GM18873 (cell line): ENCODE data around the gene WDR75.
"Not testable (repeated sequence)": the region's sequence is repeated elsewhere in the genome, so short reads cannot be mapped to it uniquely, and the experiment has no call there.

Experiments used
- ATAC-seq: cut with Tn5 transposase; IDR thresholded peaks from one replicate; pipeline ENCODE4 v1.9.1; 2021; ENCODE audit warnings: mild to moderate bottlenecking, moderate library complexity, moderate number of reproducible peaks; ENCODE audit not compliant: unreplicated experiment, low FRiP score

The WDR75 gene

DNA sequence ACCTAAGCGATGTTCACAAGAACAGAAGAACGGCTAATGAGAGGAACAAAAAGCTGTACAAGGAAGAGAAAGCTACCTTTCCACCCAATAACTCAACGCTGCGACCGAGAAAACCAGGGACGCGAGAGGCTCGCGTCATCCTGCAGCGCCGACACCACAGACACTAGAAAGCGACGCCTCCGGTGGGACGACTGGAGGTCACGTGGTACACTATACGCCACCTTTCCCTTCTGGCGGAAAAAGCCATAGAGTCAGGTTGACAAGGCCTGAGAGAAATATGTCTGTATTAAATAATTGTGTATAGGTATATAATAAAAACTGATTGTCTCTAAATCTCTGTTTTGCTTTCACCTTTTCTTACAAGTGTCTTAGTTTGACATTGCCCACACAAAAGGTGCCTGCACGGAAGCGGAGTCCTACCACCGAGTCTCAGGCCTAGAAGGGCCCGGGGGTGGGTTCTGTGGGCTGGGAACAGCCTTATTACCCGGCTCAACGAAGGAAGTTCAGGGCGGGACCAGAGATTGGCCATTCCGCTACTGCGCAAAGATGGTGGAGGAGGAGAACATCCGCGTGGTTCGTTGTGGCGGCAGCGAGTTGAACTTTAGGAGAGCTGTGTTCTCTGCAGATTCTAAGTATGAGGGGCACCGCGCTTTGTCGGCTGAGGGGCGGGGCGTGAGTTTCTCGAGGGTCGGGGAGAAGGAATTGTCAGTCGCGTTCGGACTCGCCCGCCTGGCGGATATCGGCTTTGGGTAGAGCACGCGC lies at the start of gene WDR75:
TSS of gene WDR75 (plus strand) at position 528 of the 762 bp plus-strand sequence. CDS start at position 547, 19 bp downstream.
- ATAC-seq = peak; percentile 88

- no peak for ATAC-seq
Observed at GRCh38 chr2:189393440-189394111, 47.7 kb upstream of the WDR75 start.

GRCh38 chr2:189394525-189394924 lies 46.7 kb upstream of the WDR75 start:
- no peak for ATAC-seq

DNA sequence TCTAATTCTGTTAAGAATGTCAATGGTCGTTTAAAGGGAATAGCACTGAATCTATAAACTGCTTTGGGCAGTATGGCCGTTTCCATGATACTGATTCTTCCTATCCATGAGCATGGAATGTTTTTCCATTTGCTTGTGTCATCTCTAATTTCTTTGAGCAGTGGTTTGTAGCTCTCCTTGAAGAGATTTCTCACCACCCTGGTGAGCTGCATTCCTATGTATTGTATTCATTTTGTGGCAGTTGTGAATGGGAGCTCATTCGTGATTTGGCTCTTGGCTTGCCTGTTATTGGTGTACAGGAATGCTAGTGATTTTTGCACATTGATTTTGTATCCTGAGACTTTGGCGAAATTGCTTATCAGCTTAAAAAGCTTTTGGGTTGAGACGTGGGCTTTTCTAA lies 38.3 kb upstream of the WDR75 start:
- ATAC-seq = no peak

DNA sequence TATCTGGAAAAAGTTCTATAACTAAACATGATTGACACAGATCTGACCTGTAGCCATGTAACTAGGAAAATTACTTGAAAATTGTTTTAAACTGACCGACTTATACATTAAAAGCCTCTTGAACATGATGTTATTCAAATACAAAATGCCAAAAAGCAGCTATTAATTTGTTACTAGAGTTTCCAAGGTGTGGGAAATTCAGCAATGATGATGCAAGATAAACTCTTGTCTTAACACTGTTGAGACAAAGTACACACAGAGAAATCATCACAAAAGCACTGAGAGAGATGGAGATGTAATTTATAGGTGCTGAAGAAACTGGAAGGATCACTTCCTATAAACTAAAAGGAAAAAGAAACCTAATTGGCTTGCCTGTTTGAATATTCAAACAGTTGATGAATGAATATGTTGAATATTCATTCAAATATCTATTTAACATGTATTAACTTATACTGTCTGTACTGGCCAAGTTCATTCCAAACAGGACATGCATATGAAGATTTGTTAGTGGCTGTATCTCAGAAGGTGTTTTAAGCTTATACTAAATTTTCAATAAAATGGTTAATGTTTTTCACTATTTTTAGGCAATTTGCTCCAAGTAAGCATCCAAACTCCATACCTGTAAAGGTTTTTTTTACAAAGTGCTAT lies 34.6 kb upstream of the WDR75 start:
- no peak for ATAC-seq

GRCh38 chr2:189407281-189408209 lies 33.7 kb upstream of the WDR75 start:
- ATAC-seq = no peak

GRCh38 chr2:189408294-189408693 lies 33.0 kb upstream of the WDR75 start:
- no peak for ATAC-seq

DNA sequence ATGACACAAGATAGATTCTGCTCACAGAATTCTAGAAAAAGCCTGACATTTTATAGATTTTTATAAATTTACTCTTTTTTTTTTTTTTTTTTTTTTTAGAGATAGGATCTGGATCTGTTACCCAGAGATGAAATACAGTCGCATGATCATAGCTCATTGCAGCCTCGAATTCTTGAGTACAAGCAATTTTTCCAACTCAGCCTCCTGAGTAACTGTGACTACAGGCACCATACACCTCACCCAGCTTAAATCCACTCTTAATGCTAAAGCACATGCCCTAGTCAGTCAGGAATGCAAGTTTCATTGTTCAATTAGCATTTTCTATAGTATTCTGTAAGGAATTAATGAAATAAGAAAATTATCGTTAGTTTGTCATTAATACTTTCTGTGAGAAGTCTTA lies 32.1 kb upstream of the WDR75 start:
- no peak for ATAC-seq

DNA sequence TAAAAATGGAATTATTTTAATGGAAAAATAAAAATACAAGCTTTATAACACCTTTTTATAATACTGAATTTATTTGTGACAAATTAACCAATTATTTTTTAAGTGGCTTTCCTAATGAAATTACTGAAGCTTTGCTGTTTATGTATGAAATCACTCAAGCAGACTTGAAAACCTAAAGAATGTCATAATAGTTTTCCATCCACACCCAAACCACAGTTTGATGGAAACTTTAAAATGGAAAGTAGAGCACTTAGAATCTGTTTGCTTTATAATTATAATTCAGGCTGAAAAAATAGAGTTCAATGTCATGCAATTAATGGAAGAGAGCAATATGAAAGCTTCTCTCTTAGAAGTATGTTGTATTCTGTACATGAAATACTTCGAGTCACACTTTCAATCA lies 31.6 kb upstream of the WDR75 start:
- ATAC-seq = no peak

DNA sequence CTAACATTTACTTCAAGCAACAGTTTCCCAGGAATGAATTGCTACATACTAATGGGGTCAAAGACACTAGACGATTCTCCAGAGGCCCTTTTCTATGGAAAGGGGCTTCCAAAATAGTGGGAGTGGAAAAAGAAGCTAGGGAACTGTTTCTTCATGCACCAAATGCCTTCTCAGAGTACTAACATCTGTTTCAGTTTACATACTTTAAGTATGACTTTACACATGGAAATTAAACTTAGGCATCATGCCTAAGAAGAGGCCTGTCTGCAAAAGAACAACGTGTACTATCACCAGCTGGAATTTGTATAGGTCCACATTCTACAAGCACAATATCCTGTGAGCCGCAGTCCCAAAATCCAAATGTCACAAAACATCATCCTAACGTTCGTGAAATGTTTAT lies 29.4 kb upstream of the WDR75 start:
- ATAC-seq = no peak

GRCh38 chr2:189412330-189412953 lies 28.8 kb upstream of the WDR75 start:
- peak; percentile 77 for ATAC-seq

GRCh38 chr2:189413249-189413648 lies 28.0 kb upstream of the WDR75 start:
- ATAC-seq = no peak

DNA sequence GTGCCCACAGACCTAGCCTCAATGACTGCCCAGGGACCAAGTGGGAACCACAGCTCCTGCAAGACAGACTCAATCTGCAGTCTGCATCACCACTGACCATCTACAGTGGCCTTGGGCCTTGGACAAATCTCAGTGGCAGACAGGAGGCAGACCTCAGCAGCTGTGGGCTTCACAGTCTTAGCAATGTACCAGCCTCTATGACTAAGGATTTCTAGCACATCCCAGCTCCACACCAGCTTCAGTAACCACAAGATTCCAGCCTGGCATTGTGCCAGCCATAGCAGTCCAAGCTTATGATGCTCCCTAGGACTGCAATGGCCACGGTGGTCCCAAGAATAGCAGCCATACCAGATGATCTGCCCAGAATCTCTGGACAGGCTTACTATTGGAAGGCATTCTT lies 19.6 kb upstream of the WDR75 start:
- ATAC-seq = no peak

DNA sequence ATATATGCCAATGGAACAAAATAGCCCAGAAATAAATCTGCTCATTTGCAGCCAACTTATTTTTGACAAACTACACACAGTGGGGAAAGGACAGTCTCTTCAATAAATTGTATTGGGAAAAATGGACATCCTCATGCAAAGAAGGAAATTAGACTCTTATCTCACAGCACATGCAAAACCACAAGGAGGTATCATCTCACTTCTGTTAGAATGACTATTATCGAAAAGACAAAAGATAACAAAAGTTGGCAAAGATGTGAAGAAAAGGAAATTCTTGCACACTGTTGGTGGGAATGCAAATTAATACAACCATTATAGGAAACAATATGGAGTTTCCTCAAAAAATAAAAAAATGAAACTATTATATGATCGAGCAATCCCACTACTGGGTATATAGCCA lies 16.3 kb upstream of the WDR75 start:
- no peak for ATAC-seq

GRCh38 chr2:189425676-189426075 lies 15.6 kb upstream of the WDR75 start:
- ATAC-seq = no peak

- no peak for ATAC-seq
Observed at GRCh38 chr2:189426886-189427285, 14.4 kb upstream of the WDR75 start.

DNA sequence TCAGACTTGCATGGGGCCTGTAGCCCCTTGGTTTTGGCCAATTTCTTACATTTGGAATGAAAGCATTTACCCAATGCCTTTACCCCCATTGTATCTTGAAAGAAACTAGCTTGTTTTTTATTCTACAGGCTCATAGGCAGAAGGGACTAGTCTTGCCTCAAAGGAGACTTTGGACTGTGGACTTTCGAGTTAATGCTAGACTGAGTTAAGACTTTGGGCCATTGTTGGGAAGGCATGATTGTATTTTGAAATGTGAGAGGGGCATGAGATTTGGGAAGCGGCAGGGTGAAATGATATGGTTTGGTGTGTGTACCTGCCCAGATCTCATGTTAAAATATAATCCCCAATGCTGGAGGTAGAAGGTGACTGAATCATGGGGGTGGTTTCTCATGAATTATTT lies 13.4 kb upstream of the WDR75 start:
- ATAC-seq = no peak

DNA sequence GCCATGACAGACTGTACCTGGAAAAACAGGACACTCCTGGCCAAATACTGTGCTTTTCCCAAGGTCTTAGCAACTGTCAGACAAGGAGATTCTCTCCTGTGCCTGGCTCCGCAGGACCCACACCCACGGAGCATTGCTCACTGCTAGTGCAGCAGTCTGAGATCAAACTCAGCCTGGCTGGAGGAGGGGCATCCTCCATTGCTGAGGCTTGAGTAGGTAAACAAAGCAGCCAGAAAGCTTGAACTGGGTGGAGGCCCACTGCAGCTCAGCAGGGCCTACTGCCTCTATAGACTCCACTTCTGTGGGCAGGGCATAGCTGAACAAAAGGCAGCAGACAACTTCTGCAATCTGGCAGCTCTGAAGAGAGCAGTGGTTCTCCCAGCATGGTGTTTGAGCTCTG lies 10.8 kb upstream of the WDR75 start:
- not testable (repeated sequence) for ATAC-seq

DNA sequence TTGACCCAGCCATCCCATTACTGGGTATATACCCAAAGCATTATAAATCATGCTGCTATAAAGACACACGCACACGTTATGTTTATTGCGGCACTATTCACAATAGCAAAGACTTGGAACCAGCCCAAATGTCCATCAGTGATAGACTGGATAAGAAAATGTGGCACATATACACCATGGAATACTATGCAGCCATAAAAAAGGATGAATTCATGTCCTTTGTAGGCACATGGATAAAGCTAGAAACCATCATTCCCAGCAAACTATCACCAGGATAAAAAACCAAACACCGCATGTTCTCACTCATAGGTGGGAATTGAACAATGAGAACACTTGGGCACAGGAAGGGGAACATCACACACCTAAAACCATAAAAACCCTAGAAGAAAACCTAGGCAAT lies 5.5 kb upstream of the WDR75 start:
- ATAC-seq = not testable (repeated sequence)

- no peak for ATAC-seq
Observed at GRCh38 chr2:189437926-189438325, 3.3 kb upstream of the WDR75 start.
